Measurements from ENCODE around the gene BCDIN3D. TPM values are rescaled to one million over a fixed set of nuclear protein-coding genes. Genes with fewer than 3 reads are reported as not detected.

Gene BCDIN3D
- total RNA-seq, 3 donors from 2014 or later (not counting 1 experiment from before 2014, with no cell fraction given), result 4.0 to 6.0 (median 4.4) TPM

DNA sequence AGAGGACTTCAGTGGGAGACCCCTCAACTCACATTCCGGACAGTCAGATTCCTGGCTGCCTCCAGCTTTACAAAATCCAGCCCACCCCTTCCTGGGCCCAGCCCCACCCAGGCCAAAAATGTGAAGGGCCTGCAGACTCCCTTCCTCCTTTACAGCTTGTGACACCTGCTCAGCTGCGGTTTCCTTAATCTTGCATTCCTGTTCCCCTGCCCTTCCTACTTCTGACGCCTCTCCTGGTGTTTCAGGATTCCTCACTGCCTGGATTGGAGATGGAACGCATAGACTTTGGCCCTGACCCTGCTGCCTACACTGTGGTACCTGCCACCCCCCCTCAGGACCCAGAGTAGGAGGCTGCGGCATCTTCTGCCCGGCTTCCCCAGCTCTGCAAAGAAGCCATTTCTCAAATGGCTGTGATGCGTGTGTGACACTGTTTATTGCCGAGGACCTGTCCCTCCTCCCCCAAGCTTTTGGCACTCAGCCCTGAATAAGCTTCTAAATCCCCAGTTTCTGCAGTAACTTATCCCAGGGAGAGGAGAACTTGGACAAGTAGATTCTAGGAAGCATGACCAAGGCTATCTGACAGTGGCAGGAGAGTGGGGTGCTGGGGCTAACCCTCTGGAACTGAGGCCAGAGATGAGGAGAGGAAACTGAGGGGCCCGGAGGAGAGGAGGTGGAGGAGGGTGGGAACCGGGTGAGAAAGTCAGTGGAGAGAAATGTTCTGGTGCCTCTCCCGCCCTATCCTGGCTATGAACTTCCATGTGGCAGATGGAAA, 24.9 kb upstream of the BCDIN3D start:
- Mint-ChIP-seq H3K4me1 (peaks cover 0 to 5% of the 10 kb centered on the region in 2 donors), H3K27ac (no peak overlapping the region), H3K4me3 (no peak overlapping the region), H3K36me3 (no peaks in the 10 kb centered on the region), H3K9me3 (no peaks in the 10 kb centered on the region), H3K27me3 (ENCODE audit: low read depth in 2 of 2) (peaks cover 0 to 10% of the 10 kb centered on the region in 2 donors)
- intact Hi-C loops (cut with micrococcal nuclease), result loop anchor here (5.0 kb wide), 1 partner anchor 190 kb away; the partner anchor contains the start of gene ASIC1
- Histone ChIP-seq H3K4me1 (ENCODE audit: control insufficient read depth, insufficient read depth, low read length) (no peaks in the 10 kb centered on the region), H3K36me3 (ENCODE audit: control insufficient read depth, insufficient read depth, low read length) (no peaks in the 10 kb centered on the region), H3K27ac (ENCODE audit: low read length) (no peak overlapping the region), H3K4me3 (ENCODE audit: low read length) (no peak overlapping the region), H3K27me3 (ENCODE audit: control insufficient read depth, insufficient read depth, low read length) (no peaks in the 10 kb centered on the region), H3K9me3 (ENCODE audit: control insufficient read depth, insufficient read depth, low read length) (no peaks in the 10 kb centered on the region)
- 64% methylated on average over 8 of the region's 11 CpGs for WGBS (ENCODE audit: insufficient coverage)
- TF ChIP-seq, protein P1, sequence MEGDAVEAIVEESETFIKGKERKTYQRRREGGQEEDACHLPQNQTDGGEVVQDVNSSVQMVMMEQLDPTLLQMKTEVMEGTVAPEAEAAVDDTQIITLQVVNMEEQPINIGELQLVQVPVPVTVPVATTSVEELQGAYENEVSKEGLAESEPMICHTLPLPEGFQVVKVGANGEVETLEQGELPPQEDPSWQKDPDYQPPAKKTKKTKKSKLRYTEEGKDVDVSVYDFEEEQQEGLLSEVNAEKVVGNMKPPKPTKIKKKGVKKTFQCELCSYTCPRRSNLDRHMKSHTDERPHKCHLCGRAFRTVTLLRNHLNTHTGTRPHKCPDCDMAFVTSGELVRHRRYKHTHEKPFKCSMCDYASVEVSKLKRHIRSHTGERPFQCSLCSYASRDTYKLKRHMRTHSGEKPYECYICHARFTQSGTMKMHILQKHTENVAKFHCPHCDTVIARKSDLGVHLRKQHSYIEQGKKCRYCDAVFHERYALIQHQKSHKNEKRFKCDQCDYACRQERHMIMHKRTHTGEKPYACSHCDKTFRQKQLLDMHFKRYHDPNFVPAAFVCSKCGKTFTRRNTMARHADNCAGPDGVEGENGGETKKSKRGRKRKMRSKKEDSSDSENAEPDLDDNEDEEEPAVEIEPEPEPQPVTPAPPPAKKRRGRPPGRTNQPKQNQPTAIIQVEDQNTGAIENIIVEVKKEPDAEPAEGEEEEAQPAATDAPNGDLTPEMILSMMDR (IDR thresholded peaks at IDR 0.05), result no peak
- no peak for DNase-seq
- peak in 1 of 3 donors; percentile 7 for ATAC-seq

DNA sequence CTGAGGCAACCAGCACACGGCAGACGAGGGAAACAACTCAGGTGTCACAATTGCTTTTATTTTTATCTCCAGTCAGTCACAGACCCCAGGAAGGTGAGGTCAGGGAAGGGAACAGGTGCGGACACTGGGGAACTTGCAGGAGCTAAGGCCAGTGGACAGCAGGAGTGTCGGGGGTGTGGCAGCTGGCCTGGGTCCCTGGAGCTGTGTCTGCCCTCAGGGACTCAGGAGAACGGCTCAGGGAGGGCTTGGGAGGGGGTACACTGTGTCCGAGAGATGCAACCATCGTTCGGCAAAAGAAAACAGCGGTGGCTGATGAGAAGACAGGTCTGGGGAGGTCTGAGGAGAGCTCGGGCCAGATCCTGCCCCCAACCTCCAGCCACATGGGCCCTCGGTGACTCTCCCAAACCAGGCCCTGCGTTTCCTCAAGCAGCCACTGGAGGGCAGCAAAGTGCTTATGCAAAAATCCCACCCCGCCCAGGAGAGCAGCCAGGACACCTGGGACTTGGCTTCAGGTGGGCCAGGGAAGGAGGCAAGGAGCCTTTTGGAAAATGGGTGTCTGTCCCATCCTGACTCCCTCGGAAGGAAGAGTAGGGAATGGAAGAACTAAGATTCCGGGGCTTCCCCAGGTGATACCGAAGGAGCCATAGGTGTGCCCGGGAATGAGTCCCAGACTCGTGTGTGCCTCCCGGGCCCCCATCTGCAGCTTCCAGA, 24.1 kb upstream of the BCDIN3D start:
- Mint-ChIP-seq H3K4me1 (peaks cover 0 to 5% of the 10 kb centered on the region in 2 donors), H3K27ac (no peak overlapping the region), H3K4me3 (no peak overlapping the region), H3K27me3 (ENCODE audit: low read depth in 2 of 2) (peaks cover 0 to 10% of the 10 kb centered on the region in 2 donors), H3K9me3 (no peaks in the 10 kb centered on the region), H3K36me3 (no peaks in the 10 kb centered on the region)
- no peaks in the 10 kb centered on the region for H3K9me3 ChIP-seq (ENCODE audit: control insufficient read depth, insufficient read depth, low read length)
- no peaks in the 10 kb centered on the region for H3K27me3 ChIP-seq (ENCODE audit: control insufficient read depth, insufficient read depth, low read length)
- 49% methylated on average over 18 of the region's 19 CpGs for WGBS (ENCODE audit: insufficient coverage)
- no peak overlapping the region for H3K4me3 ChIP-seq (ENCODE audit: low read length)
- no peak overlapping the region for H3K27ac ChIP-seq (ENCODE audit: low read length)
- ATAC-seq (peak; percentile 81 to 97 (median 93)), DNase-seq (peak; percentile 73 to 84)
- no peaks in the 10 kb centered on the region for H3K4me1 ChIP-seq (ENCODE audit: control insufficient read depth, insufficient read depth, low read length)
- TF ChIP-seq, protein P1 (IDR thresholded peaks at IDR 0.05), result peak; percentile 91
- intact Hi-C loops (cut with micrococcal nuclease), result loop anchor here (5.0 kb wide), 1 partner anchor 190 kb away; the partner anchor contains the start of gene ASIC1
- H3K36me3 ChIP-seq (ENCODE audit: control insufficient read depth, insufficient read depth, low read length), result no peaks in the 10 kb centered on the region

DNA sequence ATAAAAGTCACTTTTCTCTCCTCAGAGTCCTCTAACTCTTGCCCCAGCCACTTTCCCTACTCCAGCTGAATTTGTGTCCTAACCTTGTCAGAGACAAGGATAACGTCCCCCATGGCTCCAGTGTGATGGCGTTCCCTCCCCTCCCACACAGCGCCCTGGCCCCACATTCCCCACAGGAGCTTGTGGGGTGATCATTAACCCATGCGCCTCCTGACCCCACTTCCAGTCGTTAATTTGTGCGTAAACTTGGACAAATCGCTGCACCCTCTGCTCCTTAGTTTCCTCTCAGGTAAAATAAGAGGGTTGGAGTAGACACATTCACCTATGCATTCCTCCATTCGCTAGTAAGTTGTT, 22.9 kb upstream of the BCDIN3D start:
- Mint-ChIP-seq H3K4me1 (peaks cover 0 to 5% of the 10 kb centered on the region in 2 donors), H3K36me3 (no peaks in the 10 kb centered on the region), H3K4me3 (no peak overlapping the region), H3K27me3 (ENCODE audit: low read depth in 2 of 2) (peaks cover 0 to 10% of the 10 kb centered on the region in 2 donors), H3K9me3 (no peaks in the 10 kb centered on the region), H3K27ac (no peak overlapping the region)
- ATAC-seq, result no peak
- Histone ChIP-seq H3K4me1 (ENCODE audit: control insufficient read depth, insufficient read depth, low read length) (no peaks in the 10 kb centered on the region), H3K27ac (ENCODE audit: low read length) (no peak overlapping the region), H3K4me3 (ENCODE audit: low read length) (no peak overlapping the region), H3K9me3 (ENCODE audit: control insufficient read depth, insufficient read depth, low read length) (no peaks in the 10 kb centered on the region), H3K36me3 (ENCODE audit: control insufficient read depth, insufficient read depth, low read length) (no peaks in the 10 kb centered on the region), H3K27me3 (ENCODE audit: control insufficient read depth, insufficient read depth, low read length) (no peaks in the 10 kb centered on the region)
- TF ChIP-seq, protein P1 (IDR thresholded peaks at IDR 0.05), result no peak
- intact Hi-C loops (cut with micrococcal nuclease), result loop anchor here (5.0 kb wide), 1 partner anchor 192 kb away; the partner anchor contains the start of gene ASIC1
- DNase-seq, result no peak
- WGBS (ENCODE audit: insufficient coverage), result 85% methylated on average over 7 of the region's 8 CpGs
